Coronary artery (tissue), 2 donors: ENCODE measurements around the gene SSPN.
A peak's percentile ranks its signal among the peaks of the same experiment; 100 is the strongest.

ENCODE experiments used
- DNase-seq: peaks from one replicate; pipeline ENCODE4 v3.0.0-alpha.2; 2017; ENCODE audit warnings: low spot score
- H3K27ac ChIP-seq, 2 donors: fragments of 200-600 bp; sonication (generic); one replicate each; pipeline ENCODE4 v1.5.1; 2016 to 2019
- H3K4me3 ChIP-seq: fragments of 200-600 bp; sonication (generic); 2 replicates; pipeline ENCODE4 v1.5.1; 2016; ENCODE audit warnings: mild to moderate bottlenecking, moderate library complexity
- CTCF ChIP-seq: fragments of 200-600 bp; sonication (generic); IDR thresholded peaks from one replicate; pipeline ENCODE4 v1.5.1; 2019; ENCODE audit warnings: antibody characterized with exemption

SSPN gene

GRCh38 chr12:26239122-26239851 is 43.9 kb downstream of the SSPN start:
- peak overlapping the region; percentile 10 to 66 for H3K27ac ChIP-seq
- peak; percentile 84 for DNase-seq
- H3K4me3 ChIP-seq = no peak overlapping the region
- TF ChIP-seq CTCF = no peak

- H3K4me3 ChIP-seq = no peak overlapping the region
- DNase-seq = no peak
- TF ChIP-seq CTCF = no peak
- peak overlapping the region in 1 of 2 donors; percentile 63 for H3K27ac ChIP-seq
Observed at GRCh38 chr12:26239852-26240815, 44.8 kb downstream of the SSPN start.

- Histone ChIP-seq H3K4me3 (no peak overlapping the region), H3K27ac (no peak overlapping the region)
- DNase-seq = no peak
- TF ChIP-seq CTCF = no peak
Observed at GRCh38 chr12:26241080-26241479, 45.7 kb downstream of the SSPN start.

GRCh38 chr12:26242683-26243082 is 47.3 kb downstream of the SSPN start:
- DNase-seq = no peak
- Histone ChIP-seq H3K27ac (no peak overlapping the region), H3K4me3 (no peak overlapping the region)
- no peak for TF ChIP-seq CTCF

- no peak overlapping the region for H3K4me3 ChIP-seq
- no peak for TF ChIP-seq CTCF
- DNase-seq = no peak
- no peak overlapping the region for H3K27ac ChIP-seq
Observed at GRCh38 chr12:26244503-26244902, 49.1 kb downstream of the SSPN start.

- no peak for TF ChIP-seq CTCF
- H3K27ac ChIP-seq = no peak overlapping the region
- no peak for DNase-seq
- no peak overlapping the region for H3K4me3 ChIP-seq
Observed at GRCh38 chr12:26245175-26245942, 50.0 kb downstream of the SSPN start.
